IPS-NIHi7 (cell line): ENCODE measurements around the gene CCDC80.

Source experiments
- DNase-seq: peaks from one replicate; pipeline ENCODE4 v3.0.0; 2012; ENCODE audit warnings: mixed read lengths; ENCODE audit errors: extremely low spot score

Gene CCDC80

DNA sequence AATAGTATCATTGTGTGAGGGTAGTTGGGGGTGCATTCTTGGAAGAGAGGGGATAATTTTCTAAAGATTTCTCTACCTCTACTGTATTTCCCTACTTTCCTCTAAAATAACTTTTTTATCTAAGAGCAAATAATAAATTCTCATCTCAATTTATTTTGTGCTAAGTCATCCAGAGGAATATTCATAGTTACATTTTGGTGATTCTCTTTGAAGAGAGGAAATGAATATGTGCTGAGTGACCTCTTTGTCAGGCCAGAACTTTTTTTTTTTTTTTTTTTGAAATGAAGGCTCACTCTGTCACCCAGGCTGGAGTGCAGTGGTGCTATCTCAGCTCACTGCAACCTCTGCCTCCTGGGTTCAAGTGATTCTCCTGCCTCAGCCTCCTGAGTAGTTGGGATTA, 15.1 kb upstream of the CCDC80 start:
- no peak for DNase-seq

DNA sequence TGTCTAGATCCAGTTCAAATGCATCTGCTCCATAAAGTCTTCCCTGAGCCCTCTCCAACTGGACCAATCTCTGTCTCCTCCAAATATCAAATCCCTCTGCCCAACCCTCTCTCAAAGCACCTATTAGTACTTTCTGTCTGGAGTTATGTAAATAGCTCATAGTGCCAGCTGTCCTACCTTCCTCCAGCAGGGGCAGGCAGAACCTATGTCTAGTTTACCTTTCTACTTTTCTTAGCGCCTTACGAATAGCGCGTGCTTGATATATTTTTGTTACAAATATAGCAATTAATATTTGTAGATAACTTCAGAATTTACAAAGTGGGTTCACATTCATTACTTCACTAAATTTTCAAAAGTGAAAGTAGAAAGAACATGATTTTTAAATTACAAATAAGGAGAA, 14.0 kb upstream of the CCDC80 start:
- DNase-seq: no peak

DNA sequence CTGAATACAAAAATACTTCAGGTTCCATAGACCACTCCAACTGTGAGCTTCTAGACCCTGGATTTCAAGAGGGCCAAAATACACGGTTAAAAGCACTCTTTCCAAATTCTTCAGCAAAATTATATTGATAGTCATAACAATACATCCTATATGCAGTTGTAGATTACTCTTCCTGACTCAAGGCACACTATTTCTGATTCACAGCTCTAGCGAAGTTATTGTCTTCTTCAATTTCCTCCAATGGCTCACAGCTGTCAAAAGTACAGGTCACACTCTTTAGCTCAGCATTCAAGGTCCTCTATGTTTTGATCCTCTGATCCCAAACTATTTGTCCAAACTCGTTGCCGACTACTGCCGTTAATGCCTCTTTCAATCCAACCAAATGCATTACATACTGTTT, 13.5 kb upstream of the CCDC80 start:
- no peak for DNase-seq

DNA sequence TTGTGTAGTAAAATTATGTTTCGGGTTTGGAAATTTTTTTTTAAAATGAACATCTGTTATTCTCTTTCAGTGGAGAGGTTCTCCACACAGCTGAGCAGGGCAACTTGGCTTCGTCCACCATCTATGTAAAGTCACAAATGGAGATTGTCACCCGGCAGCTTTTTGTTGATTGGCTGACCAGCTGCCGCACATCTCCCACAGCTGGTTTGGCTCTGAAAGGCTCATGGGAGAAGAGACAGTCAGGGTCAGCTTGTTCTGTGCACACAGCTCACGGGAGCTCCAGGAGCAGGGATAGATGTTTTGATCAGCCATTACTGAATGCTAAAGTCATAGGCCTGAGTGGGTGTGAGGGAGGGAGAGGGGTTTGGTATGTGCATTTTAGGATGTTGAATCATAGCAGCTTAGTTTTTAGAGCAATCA, 12.9 kb upstream of the CCDC80 start:
- DNase-seq: no peak

DNA sequence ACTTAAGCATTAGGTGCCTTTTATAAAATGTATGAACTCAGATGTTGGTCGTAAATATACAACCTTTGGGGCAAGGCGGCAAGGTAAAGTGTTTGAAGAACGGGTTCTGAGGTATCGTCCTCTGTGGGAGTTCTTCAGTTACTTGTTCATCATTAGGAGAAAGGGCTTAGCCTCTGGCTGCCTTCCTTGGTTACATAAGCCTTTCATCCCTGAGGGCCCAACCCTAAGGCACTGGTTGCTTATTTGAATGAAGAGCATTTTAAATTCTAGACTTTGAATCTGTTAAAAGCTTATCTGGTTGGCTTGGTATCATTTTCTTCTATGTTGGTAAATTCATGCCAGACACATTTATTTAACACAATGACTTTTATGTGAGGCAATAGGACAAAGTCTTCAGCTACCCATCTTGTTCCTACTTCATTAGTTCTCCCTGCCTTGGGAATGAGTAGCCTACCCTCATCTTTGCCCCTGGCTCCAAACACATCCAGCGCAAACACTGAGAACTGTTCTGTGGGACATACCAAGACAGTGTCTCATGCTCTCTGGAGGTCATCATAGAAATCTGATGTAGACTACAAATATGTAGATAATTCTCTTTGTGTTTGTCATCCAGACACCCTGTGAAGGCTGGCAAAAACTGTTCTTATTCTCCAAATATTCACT, 12.4 kb upstream of the CCDC80 start:
- DNase-seq: no peak

DNA sequence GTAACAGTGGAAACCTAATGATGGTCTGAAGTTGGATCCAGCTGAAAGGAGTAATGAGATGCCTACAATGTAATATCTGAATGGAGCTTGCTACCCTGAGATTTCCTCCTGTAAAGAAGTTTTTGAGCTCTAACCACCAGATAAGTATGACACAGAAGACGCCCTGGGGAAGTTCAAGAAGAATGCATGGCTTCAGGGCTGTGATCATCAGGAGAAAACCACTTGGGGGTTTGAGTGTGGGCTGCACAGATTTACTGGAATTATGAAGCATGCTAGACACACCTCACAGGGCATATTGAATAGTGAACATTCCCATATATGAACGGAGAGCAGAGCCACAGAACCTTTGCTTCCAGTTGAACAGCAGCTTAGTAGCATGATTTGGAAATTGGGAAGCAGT, 10.6 kb upstream of the CCDC80 start:
- no peak for DNase-seq

DNA sequence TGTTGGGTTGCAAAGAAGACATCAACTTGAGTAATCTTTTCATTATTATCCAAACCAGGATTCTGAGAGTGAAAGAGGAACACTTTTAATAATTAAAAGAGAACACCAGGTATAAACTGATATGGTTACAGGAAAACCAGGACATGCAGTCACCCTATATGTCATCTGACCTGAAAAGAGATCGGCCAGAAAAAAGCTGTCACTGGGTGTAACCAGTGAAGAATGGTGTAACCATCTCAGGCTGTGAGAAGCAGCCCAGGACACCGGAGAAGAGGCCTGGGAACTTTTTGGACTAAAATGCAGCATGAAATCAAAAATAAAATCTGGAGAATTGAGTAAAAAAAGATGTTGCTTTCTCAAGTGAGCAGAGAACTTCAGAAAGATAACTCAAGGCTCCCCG, 10.1 kb upstream of the CCDC80 start:
- DNase-seq: no peak

DNA sequence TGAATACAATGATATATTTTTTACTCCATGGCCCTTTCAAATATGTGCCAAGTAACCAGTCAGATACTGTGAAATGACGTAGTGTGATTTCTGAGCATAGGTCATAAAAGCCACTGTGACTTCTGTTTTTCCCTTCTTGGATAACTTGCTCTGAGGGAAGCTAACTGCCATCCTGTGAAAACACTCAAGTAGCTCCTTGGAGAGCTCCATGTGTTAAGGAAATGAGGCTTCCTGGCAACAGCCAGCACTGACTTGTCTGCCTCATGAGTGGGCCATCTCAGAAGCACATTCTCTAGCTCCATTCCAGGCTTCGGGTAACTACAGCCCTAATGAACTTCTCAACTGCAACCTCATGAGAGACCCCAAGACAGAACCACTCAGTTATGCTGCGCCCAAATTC, 9.5 kb upstream of the CCDC80 start:
- no peak for DNase-seq

DNA sequence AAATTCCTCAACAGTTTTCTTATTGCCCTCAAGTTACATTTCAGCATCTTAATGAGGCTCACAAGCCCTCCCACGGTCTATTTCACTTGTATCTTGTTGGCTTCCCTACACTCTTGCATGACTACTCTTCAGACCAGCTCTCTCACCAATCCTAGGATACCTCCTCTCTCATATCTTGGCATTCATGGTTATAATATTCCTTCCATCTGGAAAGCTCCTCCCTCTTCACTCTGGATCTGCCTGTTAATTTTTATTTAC, 8.5 kb upstream of the CCDC80 start:
- no peak for DNase-seq

DNA sequence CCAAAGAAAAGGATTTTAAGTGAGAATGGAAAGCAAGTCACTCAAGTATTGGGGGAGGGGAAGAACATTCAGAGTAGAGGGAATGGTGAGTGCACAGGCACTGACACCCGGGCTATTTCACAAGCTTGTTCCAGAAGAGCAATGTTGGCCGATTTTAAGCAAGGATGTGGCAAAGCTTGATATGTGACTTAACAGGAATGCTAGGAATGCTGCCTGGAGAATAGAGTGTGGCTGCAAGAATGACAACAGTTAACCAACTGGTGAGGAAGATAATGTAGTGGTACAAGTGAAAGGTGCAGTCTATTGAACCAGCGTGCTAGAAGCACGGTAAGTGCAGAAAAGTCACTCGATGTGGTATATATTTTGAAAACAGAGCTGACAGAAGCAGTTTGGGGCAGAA, 6.2 kb upstream of the CCDC80 start:
- DNase-seq: peak; percentile 56

DNA sequence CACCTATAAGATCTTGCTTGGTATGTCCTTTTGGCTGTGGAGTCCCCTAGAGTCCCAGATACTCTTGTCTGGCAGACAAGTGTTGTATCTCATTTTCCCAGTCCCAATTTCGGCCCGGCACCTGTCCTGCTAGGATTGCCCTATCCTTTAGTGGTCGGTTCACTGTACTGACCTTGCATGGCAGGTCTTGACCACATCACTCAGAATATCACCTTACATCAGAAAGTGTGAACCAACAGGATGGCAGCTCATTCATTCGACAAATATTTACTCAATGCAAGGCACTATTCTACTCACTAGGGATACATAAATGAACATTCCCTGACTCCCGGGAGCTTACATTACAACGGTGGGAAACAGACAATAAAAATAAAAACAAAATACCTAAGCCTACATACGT, 5.7 kb upstream of the CCDC80 start:
- DNase-seq: no peak

DNA sequence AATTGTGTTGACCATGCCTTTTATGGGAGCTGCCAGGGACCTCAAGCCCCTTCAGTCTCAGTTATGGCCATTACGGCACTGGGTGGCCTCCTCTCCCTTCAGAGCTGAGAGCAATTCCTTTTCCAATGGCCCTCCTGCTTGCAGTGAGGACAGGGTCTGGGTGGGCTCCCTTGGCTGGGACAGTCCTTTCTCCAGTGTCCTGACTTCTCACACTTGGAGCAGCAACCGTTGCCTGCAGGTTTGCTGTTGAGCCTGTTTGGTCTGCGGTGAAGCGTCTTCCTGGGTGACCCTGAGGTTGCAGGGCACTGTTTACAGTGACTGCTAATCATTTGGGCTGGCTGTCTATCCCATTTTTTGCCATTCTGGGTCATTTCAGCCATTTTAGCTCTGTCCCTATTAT, 3.5 kb upstream of the CCDC80 start:
- no peak for DNase-seq

DNA sequence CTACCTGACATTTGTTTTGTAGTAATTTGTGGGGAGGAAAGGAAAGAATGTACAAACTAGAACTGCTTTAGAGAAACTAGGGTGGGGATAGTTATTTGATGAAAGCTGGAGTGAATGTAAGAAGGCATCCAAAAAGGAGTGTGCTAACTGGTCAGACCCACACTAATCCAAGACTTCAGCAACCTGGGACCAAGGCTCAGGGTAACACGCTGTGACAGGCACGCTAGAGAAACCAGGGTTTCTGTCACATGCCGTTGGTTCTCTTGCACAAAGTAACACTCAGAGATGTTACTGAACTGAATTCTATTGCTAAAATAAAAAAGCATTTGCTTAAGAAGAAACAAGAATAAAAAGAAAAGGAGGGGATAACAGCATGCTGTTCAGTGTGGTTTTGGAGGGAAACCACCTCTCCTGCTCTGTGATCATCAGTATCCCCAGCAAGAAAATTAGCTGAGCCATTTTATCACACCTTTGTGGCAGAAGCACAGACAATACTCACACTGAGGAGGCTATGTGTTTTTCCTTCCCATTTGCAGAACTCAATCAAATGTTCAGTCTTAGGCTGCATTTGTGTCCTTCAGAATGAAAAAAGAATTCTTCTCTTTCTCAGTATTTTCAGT, 2.8 kb upstream of the CCDC80 start:
- DNase-seq: no peak

DNA sequence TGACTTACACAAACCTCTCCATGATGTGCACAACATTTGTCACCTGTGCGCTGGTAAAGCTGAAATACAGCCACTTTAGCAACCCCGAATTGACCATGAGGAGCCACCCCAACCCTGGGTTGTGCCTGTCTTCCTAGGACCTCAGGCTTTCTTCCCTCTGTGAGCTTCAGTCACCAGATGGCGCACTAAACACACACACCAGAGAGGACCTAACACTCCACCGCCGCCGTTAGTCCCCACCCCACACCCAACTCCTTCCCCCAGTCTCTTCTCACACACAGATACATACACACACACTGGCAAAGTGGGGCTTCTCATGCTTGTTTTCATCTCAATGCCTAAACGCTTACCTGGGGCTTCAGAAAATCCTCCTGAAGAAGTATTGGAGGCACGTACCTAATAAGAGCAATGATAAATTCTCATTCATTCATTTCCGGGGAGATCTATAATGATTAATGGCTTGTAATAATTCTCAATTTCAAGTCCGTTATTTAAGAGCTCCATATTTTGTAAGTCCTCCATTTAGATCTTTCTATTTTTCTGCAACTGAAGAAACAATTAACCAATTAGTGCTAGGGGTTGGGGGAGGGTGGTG, 2.1 kb upstream of the CCDC80 start:
- DNase-seq: peak; percentile 87

DNA sequence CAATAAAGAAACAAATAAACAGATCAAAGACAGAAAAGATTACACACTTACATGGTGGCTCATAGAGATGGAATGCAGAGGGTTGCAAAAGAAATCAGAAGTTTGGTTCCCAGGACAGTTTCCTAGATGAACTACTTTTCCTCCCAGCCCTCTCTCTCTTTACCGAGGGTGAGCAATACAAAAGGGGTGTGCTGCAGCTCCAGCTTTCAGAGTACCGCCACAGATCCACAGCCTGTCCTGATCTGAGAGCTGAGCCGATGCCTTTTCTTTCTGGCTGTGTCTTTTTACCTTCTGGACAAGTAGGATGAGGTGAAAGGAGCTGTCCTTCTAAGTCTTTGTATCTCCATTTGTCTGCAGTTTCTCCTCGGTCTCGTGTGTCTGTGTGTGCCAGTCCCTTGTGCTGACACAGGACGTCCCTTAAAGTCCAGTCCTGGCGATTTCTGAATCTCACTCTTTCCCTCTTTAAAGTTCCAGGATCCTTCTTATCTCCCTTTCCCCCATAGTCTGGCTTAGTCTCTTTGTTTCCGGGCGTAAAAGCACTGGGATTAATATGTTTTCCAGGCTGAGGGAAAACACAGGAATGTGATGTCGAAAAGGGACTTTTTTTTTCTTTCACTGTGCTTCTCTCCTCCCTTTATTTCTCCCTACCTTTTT, 540 bp downstream of the CCDC80 start:
- no peak for DNase-seq

DNA sequence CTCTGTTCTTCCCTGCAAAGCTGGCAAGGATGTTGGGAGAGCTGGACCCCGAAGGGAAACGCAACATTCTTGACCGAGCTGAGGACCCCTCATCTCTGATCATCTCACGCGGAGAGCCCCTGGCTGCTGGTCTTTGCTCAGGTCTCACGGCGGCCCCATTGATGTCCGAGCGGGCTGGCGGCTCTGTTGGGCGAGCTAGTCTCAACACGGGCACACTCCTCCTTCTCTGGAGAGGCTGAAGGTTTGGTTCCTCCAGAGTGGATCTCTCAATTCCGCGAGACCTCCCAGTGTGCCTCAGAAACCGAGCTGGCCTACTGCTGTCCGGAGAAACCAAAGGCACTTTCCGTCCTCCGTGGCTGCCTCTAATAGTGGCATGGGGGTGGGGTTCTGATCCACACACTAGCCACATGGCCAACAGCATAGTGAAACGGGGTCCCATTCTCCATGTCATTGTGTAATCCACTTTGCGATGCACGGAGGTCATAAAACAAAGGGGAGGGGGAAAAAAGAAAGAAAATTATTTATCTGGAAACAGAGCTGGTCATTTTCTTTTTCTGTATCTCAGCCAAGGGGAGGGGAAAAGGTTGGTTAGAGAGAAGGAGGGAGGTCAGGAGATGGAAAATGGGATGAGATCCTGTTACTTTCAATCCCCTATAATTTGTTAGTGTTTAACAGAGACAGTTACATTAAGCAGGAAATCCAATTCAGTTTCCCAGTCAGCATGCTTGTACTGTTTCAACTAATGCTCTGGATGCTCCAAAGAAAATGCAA, 1.3 kb downstream of the CCDC80 start:
- DNase-seq: no peak

DNA sequence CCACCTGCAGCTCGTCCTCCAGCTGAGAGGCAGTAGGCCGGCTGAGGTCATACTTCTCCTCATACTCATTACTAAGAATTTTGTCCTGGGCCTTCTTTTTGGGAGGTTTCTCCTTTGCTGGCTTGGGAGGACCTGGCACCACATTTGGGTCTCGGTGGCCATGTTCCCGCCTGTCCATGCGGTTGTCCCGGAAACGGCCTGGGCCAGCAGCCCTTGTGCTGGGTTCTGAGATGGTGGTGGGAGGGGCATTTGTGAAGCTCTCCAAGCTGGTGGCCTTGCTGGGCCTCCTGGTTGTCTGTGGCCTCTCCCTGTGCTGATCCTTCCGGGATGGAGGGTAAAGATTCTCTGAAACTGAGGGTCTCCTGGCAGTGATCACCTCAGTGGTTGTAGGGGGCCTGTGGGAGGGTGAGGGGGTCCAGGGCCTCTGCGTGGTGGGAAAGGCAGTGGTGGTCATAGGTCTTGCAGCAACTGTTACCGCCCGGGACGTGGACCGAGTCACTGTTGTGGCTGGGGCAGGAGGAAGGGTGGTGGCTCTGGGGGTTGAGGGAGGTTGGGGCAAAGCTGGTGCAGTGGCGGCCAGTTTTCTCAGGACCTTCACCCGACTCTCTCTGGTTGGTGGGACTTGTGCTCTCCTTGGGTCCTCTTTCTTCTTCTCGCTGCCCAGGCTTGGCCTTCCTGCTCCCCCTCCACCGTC, 2.5 kb downstream of the CCDC80 start:
- DNase-seq: no peak

DNA sequence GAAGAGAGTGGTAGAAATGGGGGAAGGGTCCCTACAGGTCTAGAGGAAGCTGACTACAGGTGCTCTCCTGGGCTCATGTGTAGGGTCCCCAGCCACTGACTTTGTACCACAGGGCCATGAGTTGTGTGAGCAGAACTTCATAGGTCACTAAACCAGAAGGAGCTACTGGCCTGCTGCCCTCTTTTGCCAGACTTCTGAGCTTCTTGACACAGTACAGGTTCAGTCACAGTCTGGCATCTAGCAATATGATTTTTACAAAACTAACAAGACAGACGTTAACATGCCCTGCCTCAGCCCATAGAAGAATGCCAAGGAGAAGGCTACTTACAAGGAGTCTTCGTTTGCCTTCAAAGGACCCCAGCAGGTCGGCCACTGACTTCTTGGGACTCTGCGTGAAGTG, 3.2 kb downstream of the CCDC80 start:
- no peak for DNase-seq

DNA sequence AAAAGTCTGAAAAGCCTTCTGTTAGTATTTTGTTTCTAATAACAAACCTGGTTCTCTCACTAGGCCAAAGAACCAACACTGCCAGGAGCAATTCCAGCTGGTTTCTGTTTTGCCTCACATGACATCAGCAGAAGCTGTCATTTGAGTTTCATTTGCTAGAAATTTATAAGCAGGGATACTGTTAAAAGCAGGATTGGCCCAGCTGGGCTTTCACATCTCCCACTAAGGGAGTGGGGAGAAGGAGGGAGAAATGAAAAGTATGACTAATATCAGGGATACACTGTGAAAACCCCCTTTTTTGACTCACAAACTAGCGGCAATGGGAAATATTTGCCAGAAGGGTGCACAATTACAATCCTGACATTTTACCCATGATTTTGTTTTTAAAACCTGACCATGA, 5.3 kb downstream of the CCDC80 start:
- DNase-seq: no peak

DNA sequence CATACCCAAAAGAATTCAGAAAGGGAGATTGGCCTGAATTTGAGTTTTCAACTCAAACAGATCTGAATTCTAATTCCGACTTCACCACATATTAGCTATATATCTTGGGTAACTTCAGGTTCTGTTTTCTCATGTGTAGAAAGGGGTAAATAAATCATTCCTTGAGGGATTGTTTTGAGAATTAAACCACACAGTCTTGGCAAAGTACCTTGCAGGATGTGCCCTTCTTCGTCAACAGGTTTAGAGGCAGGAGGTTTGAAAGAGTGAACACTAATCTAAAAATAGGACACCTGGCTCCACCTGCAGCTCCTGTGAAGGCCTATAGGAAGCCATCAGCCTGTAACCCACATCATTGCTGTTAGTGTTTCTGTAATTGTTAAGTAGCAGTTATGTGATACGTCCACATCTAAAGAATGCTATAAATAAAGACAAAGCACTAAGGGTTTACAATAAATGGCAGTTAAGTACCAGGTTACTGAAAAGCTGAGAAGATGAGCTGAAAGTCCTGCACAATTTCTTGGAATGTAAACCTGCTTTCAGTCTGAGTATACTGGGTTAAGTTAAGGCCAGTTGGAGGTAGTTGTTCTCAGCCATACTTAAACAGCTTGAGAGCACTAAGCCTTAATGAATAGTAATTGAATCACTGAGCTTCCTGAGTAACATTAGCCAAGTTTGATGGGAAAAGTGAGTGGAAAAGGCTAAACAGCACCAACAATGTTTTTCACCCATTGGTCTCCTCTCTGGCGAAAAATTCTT, 6.0 kb downstream of the CCDC80 start:
- DNase-seq: no peak

DNA sequence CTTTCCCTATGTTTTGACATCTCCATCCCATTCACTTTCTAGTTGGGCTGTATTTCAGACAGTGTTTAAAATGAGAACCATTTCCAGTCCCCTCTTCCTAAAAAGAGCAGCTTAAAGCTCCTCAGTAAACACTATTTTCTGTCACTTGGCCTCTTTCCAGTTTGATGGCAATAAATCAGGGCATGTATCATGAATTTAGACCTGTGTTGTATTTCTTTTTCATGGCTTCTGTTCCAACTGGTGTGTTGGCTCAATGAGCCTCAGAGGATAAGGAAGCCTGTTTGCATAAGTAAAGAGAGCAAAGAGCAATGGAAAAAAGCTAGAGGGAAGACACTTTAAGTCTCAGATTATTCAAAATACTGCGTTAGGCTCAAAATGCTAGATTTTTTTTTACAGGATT, 7.2 kb downstream of the CCDC80 start:
- DNase-seq: no peak
